Progenitor cell of endocrine pancreas (in vitro differentiated cells): ENCODE measurements around the gene RBFOX1. TPM values are rescaled to one million over a fixed set of nuclear protein-coding genes. Genes with fewer than 3 reads are reported as not detected.

ENCODE experiments used
- DNase-seq: peaks from one replicate; pipeline ENCODE4 v3.0.0; 2021; ENCODE audit warnings: low spot score; ENCODE audit not compliant: unreplicated experiment
- H3K27ac Mint-ChIP-seq: 2 replicates; pipeline ENCODE4 v1.8.0; 2021; ENCODE audit warnings: mild to moderate bottlenecking, moderate library complexity, mixed read lengths
- H3K27me3 Mint-ChIP-seq: 2 replicates; pipeline ENCODE4 v1.8.0; 2021; ENCODE audit warnings: mixed read lengths
- H3K36me3 Mint-ChIP-seq: 2 replicates; pipeline ENCODE4 v1.8.0; 2022; ENCODE audit warnings: mixed read lengths; ENCODE audit not compliant: insufficient read depth
- H3K4me1 Mint-ChIP-seq: 2 replicates; pipeline ENCODE4 v1.8.0; 2021; ENCODE audit warnings: low read depth, mixed read lengths
- H3K4me3 Mint-ChIP-seq: 2 replicates; pipeline ENCODE4 v1.8.0; 2021; ENCODE audit warnings: low read depth, mild to moderate bottlenecking, moderate library complexity, mixed read lengths
- H3K9me3 Mint-ChIP-seq: 2 replicates; pipeline ENCODE4 v1.8.0; 2021; ENCODE audit warnings: low read depth, mixed read lengths
- total RNA-seq: library from RNA; stranded (reverse); gene quantifications from 2 replicates; pipeline ENCODE4 v1.2.1, GENCODE V29; 2021
- TF ChIP-seq, protein P1 (sequence below): fragments of 200-600 bp; sonication (generic); IDR thresholded peaks from one replicate; pipeline ENCODE4 v1.5.0; 2021; ENCODE audit warnings: antibody characterized with exemption, mild to moderate bottlenecking; ENCODE audit not compliant: unreplicated experiment

RBFOX1 gene
- total RNA-seq, 1 donor from 2014 or later, result 0.29 TPM

DNA sequence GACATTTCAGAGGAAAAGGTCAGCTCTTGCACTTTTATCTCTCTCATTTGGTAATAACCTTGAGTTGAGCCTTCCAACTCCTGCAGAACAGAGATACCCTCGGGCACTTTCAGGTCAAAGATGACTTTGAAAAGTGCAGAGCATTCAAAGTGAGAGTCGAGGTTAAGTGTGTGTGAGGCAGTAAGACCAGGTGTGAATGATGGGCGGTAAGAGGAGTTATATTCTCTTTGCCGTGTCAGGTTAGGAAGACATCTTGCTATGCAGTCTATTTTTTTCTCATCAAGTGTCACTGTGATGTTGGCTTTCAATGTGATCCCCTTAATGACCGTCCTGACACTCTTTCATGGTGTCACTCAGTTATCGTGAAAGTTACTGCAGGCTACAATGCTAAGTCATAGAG lies 248.5 kb downstream of the RBFOX1 start:
- no peaks in the 10 kb centered on the region for H3K4me1 Mint-ChIP-seq
- H3K27me3 Mint-ChIP-seq, result peaks cover 10% of the 10 kb centered on the region
- H3K27ac Mint-ChIP-seq, result no peak overlapping the region
- DNase-seq, result no peak
- TF ChIP-seq, protein P1, sequence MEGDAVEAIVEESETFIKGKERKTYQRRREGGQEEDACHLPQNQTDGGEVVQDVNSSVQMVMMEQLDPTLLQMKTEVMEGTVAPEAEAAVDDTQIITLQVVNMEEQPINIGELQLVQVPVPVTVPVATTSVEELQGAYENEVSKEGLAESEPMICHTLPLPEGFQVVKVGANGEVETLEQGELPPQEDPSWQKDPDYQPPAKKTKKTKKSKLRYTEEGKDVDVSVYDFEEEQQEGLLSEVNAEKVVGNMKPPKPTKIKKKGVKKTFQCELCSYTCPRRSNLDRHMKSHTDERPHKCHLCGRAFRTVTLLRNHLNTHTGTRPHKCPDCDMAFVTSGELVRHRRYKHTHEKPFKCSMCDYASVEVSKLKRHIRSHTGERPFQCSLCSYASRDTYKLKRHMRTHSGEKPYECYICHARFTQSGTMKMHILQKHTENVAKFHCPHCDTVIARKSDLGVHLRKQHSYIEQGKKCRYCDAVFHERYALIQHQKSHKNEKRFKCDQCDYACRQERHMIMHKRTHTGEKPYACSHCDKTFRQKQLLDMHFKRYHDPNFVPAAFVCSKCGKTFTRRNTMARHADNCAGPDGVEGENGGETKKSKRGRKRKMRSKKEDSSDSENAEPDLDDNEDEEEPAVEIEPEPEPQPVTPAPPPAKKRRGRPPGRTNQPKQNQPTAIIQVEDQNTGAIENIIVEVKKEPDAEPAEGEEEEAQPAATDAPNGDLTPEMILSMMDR, result no peak
- H3K4me3 Mint-ChIP-seq, result no peak overlapping the region
- H3K9me3 Mint-ChIP-seq, result no peaks in the 10 kb centered on the region
- no peaks in the 10 kb centered on the region for H3K36me3 Mint-ChIP-seq

GRCh38 chr16:7583396-7583795 lies 250.8 kb downstream of the RBFOX1 start:
- TF ChIP-seq, protein P1, result no peak
- no peaks in the 10 kb centered on the region for H3K36me3 Mint-ChIP-seq
- DNase-seq, result no peak
- H3K27me3 Mint-ChIP-seq, result peaks cover 10% of the 10 kb centered on the region
- H3K4me3 Mint-ChIP-seq, result no peak overlapping the region
- H3K4me1 Mint-ChIP-seq, result no peaks in the 10 kb centered on the region
- H3K27ac Mint-ChIP-seq, result no peak overlapping the region
- no peaks in the 10 kb centered on the region for H3K9me3 Mint-ChIP-seq

- TF ChIP-seq, protein P1, result no peak
- Mint-ChIP-seq H3K9me3 (no peaks in the 10 kb centered on the region), H3K27me3 (peaks cover 7% of the 10 kb centered on the region), H3K27ac (no peak overlapping the region), H3K4me1 (no peaks in the 10 kb centered on the region), H3K4me3 (no peak overlapping the region), H3K36me3 (no peaks in the 10 kb centered on the region)
- no peak for DNase-seq
Observed at GRCh38 chr16:7584561-7584960, 251.9 kb downstream of the RBFOX1 start.

DNA sequence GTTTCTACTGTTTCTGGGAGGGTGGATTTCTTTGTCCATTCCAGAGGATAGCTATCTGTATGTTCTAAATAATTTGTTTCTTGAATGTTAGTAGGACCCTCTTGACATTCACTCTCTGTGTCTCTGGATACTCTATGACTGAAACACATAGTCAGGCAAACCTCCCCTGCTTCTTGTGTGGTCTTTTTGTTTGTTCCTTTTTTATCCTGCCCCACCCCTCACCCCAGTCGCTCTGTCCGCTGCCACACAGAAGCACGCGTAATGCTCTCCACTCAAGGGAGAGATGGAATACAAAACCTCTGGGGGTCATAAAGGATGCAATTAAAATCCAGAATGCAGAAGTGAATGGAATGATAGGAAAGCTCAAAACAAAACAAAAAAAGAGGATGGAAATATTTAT lies 253.1 kb downstream of the RBFOX1 start:
- no peak overlapping the region for H3K27ac Mint-ChIP-seq
- no peaks in the 10 kb centered on the region for H3K4me1 Mint-ChIP-seq
- DNase-seq, result no peak
- no peaks in the 10 kb centered on the region for H3K9me3 Mint-ChIP-seq
- peaks cover 6% of the 10 kb centered on the region for H3K27me3 Mint-ChIP-seq
- TF ChIP-seq, protein P1, result no peak
- no peaks in the 10 kb centered on the region for H3K36me3 Mint-ChIP-seq
- H3K4me3 Mint-ChIP-seq, result no peak overlapping the region

DNA sequence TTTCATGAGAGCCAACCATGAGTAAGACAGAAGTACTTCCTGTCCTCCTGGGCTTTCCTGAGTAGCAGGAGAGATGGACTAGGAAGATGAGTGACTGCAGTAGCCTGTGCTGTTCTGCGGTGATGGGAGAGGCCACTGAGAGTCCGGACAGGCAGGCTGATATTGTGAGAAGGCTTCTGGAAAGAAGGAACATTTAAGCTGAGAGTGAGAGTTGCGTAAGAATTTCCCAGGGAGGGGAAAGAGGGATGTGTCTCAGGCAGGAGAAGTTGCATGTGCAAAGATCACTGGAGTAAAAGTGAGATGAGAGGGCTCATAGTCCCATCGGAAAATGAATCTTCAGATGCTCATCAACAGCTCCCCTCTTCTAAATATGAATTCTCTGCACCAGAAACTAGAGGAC lies 258.3 kb downstream of the RBFOX1 start:
- Mint-ChIP-seq H3K27ac (no peak overlapping the region), H3K9me3 (no peaks in the 10 kb centered on the region), H3K27me3 (no peaks in the 10 kb centered on the region), H3K36me3 (no peaks in the 10 kb centered on the region), H3K4me1 (no peaks in the 10 kb centered on the region), H3K4me3 (no peak overlapping the region)
- DNase-seq, result no peak
- TF ChIP-seq, protein P1, result no peak

- TF ChIP-seq, protein P1, result no peak
- no peaks in the 10 kb centered on the region for H3K9me3 Mint-ChIP-seq
- no peaks in the 10 kb centered on the region for H3K27me3 Mint-ChIP-seq
- H3K4me1 Mint-ChIP-seq, result peaks cover 3% of the 10 kb centered on the region
- H3K36me3 Mint-ChIP-seq, result no peaks in the 10 kb centered on the region
- DNase-seq, result no peak
- no peak overlapping the region for H3K27ac Mint-ChIP-seq
- H3K4me3 Mint-ChIP-seq, result no peak overlapping the region
Observed at GRCh38 chr16:7596308-7596707, 263.7 kb downstream of the RBFOX1 start.
